Suprapubic skin (tissue), 4 donors: ENCODE data around the gene AAR2.

Experiments
- CTCF ChIP-seq, 2 donors: fragments of 200-600 bp in 1 of 2; fragments of 450-650 bp in 1 of 2; sonication (generic) in 1 of 2; IDR thresholded peaks; one replicate each; pipeline ENCODE4 v1.5.1; 2016 to 2019; ENCODE audit warnings: antibody characterized with exemption in 2 of 2, mild to moderate bottlenecking in 1 of 2, moderate library complexity in 1 of 2
- EP300 ChIP-seq: sonication (generic); formaldehyde crosslinking; IDR thresholded peaks from one replicate; pipeline ENCODE4 v1.6.1; 2017; ENCODE audit warnings: antibody characterized with exemption
- POLR2A ChIP-seq, 2 donors: fragments of 450-650 bp; IDR thresholded peaks; one replicate each; pipeline ENCODE4 v1.6.1; 2017; ENCODE audit warnings: antibody characterized with exemption in 2 of 2, mild to moderate bottlenecking in 2 of 2, moderate library complexity in 2 of 2
- POLR2AphosphoS5 ChIP-seq, 3 donors: sonication (generic); formaldehyde crosslinking; IDR thresholded peaks; one replicate each; pipeline ENCODE4 v1.6.1; 2017; ENCODE audit warnings: antibody characterized with exemption in 3 of 3

DNA sequence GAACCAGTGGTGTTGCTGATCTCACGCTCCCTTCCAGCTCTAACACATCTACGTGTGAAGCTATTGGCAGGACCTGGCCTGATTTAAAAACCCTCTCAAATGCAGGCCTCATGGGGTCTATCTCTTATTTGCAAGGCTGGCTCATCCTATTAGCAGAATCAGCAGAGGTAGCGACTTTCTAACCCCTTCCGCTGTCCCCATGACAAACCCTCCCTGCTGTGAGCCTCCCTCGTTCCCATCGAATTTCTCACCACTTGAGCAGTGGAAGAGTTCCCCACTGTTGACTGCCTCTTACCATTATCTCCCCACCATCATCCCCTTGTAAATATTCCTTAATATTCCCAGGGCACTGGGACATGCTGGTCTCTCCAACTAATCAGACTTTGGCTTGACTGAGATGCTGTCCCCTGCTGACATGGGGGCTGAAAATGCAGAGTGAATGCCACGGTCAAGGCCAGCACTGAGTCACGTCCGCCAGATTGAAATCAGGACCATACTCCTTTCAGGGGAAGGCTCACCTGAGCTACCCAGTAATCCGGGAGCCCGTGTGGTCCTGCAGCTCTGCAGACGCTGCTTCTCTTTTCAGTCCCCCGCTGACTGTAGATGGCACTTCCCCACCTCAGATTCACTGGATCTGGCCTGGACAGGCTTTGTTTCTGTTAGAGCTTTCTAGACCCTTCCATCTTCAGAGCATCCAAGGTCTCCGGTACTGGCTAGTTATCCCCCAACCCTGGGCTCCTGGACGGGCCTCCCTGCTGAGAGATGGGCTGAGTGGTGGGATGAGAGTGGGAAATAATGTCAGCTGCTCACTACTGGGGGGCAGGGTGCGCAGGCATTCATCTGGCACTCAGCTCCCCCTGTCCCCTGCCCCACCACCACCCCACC lies 23.1 kb downstream of the AAR2 start:
- TF ChIP-seq EP300 (no peak), CTCF (IDR thresholded peaks at IDR 0.05) (no peak), POLR2A (IDR thresholded peaks at IDR 0.05) (no peak), POLR2AphosphoS5 (IDR thresholded peaks at IDR 0.05) (no peak)
